ENCODE results near the gene SLC29A1.

SLC29A1 gene

GRCh38 chr6:44256775-44257024, 33.3 kb downstream of the SLC29A1 start:
- DNase-seq = no peak

- DNase-seq = peak; percentile 90
Measured at GRCh38 chr6:44257025-44257752, 33.8 kb downstream of the SLC29A1 start, which contains the start of gene SLC35B2. SLC35B2 (minus strand) TSS chr6:44257528; CDS start chr6:44257410, 118 bp downstream.

DNA sequence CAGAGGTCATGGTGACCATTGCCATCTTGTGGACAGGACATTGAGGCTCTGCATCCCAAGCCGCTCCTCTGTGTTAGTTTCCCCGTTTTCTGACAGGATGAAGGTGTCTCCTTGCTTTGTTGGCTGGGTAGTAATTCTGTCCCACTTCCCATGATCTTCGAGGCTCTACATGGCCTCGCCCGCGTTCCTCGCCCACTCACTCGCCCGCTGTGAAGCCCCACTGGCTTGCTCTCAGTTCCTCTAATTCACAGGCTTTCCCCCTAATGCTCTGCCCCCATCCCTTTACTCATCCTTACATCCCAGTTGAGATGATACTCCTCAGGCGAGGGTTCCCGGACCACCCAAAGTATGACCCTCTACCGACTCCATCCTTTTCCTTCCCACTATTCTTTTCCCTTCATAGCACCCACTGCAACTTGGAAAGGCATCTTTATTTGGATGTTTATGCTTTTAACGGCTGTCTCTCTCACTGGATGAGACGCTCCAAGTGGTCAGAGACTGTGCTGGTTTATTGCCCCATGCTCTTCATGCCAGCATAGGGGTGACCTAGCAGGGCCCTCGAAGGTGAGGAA, 34.4 kb downstream of the SLC29A1 start:
- no peak for DNase-seq

DNA sequence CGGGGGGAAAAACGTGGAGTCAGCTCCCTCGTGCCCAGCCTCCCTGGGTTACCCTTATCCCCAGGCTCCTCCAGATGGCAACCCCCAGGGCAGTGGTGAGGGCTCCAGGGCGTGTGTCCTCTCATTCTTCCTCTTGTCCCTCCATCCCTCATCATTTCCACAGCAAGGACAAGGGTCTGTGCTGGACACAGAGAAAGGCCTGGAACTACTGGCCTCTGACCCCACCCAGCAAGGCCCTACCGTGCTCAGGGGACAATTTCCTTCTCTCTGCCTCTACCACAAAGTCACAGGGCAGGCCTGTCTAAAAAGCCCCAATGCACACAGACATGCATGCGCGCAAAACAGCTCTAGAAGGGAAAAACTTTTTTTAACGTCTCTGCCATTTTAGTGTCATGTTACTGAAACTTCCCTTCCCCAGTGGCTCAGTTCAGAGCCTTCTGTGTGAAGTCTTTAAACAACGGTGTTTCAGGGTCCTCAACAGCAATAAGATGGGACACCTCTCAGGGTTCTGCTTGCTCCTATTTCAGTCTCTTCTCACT, 35.0 kb downstream of the SLC29A1 start:
- no peak for DNase-seq

GRCh38 chr6:44258921-44259320, 35.5 kb downstream of the SLC29A1 start:
- DNase-seq = no peak

GRCh38 chr6:44260011-44260410, 36.6 kb downstream of the SLC29A1 start:
- no peak for DNase-seq

DNA sequence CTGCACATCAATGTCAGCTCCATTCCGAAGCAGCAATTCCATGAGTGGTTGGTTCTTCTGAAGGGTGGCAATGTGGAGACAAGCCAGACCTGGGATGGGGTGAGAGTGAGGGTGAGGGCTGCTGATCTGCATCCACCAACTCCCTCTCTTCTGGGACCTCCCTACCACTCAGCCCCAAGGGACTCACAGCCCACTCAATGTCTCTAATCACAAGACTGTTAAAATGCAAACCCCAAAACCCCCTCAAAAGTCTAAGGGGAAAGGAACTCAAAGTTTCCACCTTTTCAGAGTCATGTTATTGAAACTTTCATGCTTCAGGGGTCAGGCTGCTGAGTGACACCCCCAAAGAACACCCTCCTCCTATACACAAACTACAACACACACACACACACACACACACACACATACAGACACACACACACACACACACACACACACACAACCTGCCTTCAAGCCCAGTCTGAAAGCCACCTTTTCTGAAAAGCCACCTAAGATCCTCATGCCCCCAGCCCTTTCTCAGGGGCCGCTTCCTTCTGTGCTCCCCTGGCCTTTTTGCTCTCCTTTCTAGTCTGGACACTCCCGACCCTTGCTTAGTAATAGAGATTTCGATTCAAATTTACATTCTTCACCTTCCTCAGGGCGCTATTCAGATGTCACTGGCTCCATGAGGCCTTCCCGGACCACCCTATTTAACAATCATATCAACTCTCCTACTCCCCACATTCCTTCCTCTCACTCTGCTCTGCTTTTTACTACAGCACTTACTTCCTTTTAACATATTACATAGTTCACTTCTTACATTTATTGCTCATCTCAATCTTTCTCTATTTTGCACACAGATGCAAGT, 37.3 kb downstream of the SLC29A1 start:
- DNase-seq = no peak

DNA sequence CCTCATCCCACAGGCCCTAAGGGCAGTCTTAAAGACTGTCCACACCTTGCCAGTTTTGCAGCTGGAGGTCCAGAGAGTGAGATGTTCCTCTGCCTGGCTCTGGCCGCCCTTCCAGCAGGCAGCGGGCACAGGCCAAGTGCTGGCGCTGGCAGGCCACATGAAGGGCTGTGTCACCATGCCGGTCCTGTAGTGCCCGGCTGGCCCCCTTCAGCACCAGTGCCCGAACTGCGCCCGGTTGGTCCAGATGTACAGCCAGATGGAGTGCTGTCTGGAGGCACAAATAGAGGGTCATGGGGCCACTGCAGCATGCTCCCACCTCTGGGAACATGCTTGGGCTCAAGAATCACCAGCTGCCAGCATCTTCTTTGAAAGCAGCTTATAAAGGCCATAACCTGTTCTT, 38.2 kb downstream of the SLC29A1 start:
- DNase-seq = no peak

- no peak for DNase-seq
Measured at GRCh38 chr6:44262467-44263353, 39.3 kb downstream of the SLC29A1 start.

GRCh38 chr6:44263354-44264100, 40.1 kb downstream of the SLC29A1 start:
- DNase-seq = no peak

DNA sequence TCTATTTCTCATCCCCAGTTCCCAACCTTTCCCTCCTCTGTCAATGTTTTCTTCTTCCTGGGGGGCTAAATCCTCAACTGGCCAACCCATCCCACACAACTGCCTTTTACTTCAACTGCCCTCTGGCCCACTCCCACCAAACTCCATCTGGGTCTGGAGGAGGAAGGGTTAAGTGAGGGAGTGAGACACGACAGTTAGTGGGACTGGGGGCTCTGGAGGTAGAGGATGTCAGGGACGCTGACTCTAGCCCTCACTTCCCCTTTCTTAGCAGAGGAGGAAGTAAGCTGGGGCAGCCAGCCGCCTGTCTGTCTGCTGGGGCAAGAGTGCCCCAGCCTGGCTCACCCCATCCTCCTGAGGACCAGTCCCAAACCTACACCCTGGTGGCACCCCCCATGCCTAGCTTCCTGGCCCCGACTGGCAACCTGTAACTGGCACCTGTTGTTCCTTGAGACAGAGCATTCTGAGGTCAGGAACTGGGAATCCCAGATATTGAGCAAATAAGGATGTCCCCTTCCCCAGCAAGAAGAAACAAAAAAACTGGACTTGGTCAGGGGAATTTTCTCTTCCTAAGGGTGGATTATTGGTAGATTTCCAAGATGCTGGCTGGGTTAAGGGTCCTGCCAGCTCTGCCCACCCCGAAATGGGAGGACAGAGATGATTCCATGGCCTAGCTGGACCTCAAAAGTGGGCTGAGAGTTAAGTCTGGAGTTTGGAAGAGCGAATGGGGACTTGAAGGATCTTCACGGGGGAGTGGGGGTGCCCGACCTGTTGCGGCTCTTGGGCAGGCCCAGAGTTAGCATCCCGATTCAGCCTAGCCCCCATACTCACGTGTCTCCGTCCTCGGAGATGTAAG, 41.0 kb downstream of the SLC29A1 start:
- peak; percentile 35 for DNase-seq

- DNase-seq = peak; percentile 96
Measured at GRCh38 chr6:44265007-44265721, 41.8 kb downstream of the SLC29A1 start, which contains the start of gene NFKBIE. NFKBIE (minus strand) TSS chr6:44265551; CDS start chr6:44265346, 205 bp downstream.

DNA sequence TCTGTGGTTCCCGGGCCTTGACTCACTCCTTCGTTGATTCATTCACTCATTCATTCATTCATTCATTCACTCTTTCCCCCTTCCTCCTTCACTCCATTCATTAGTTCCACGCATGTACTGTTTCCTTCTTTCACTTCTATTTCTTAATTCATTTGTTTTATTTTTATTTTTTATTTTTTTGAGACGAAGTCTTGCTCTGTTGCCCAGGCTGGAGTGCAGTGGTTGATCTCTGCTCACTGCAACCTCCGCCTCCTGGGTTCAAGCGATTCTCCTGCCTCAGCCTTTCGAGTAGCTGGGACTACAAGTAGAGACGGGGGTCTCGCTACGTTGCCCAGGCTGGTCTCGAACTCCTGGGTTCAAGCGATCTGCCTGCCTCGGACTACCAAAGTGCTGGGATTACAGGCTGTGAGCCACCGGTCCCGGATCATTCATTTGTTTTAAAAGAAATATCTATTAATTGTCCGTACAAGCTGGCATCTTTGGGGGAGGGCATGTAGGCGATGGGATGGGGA, 42.4 kb downstream of the SLC29A1 start:
- no peak for DNase-seq

DNA sequence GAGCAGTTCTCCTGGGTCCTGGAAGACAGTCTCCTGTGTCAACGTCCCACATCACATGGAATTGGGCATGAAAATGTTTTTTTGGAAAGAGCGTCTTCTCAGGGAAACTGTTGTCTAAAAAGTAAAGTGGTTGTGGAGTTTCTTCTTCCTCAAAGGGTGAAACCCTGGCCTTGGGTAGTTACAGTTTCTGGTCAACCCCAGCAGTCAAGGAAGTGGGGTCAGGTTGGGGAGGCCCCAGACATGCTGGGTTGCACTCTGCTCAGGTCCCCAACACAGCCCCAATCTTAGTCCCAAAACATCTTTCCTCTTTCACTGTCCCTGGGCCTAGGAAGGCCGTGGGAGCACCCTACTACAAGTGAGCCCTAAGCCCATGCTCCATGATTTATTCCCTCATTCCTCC, 43.0 kb downstream of the SLC29A1 start:
- DNase-seq = no peak

DNA sequence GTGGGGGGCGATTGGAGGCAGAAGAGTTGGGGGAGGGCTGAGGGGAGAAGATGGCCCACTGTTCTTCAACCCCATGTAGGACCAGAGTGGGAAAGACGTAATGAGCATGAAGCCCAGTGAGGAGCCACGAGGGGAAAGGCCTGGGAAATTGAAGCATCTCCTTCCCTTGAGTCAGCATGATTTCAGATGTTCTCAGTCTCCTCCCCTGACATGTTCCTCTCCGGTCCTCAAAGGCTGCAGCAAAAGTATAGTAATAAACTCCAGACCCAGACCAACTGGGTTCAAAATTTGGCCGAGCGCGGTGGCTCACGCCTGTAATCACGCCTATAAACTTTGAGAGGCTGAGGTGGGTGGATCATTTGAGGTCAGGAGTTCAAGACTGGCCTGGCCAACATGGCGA, 43.9 kb downstream of the SLC29A1 start:
- DNase-seq = no peak

DNA sequence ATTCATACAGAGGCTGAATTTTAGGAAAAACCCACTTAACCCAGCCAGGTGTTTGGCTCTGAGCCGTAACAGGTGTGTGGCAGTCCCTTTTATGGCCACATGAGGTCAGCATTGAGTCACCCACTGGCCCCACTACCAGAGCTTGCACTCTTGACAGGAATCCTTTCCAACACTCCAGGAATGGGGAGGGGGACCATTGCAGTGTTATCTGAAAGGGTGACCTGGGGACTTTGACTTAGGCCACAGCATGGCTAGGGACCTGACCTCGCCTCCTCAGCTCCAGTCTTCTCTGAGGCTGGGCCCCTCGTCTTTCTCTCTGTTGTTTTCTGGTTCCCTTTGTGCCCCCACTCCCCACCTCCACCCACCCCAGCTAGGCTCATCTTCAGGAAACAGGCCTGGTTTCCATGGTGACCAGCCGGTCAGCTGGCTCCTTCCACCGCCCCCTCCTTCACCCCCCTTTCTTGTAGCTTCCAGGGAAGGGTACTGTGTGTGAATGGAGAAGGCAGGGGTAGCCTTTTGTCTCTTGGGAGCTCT, 44.8 kb downstream of the SLC29A1 start:
- DNase-seq = peak; percentile 93

DNA sequence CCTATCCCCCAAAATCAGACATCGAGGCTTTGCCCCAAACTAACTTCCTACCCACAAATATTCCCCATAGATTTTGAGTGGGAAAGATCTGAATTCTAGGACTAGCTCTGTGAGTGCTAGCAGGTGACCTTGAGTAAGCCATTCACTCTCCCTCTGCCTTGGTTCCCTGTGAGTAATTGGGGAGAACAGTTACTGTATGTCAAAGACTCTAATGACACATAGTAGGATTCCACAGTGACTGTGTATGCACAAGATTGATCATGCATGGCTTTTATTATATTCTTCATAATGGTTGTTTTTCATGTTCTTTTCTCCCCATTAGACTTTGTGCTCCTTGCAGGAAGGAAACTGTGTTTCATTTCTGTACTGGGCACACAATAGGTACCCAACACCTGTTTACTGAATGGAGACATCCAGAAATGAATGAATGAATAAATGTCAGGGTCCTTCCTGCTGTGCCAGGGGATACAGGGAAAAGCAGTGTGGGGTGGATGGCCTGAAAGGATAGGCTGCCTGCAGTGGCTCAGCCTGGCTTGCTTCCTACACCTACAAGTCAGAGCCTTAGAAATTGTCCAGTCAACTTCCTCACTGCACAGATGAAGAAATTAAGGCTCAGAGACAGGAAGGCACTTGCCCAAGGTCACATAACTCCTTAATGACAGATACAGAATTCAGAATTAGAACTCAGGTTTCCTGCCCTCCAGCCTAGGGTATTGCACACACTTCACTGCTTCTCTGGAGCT, 46.0 kb downstream of the SLC29A1 start:
- no peak for DNase-seq

DNA sequence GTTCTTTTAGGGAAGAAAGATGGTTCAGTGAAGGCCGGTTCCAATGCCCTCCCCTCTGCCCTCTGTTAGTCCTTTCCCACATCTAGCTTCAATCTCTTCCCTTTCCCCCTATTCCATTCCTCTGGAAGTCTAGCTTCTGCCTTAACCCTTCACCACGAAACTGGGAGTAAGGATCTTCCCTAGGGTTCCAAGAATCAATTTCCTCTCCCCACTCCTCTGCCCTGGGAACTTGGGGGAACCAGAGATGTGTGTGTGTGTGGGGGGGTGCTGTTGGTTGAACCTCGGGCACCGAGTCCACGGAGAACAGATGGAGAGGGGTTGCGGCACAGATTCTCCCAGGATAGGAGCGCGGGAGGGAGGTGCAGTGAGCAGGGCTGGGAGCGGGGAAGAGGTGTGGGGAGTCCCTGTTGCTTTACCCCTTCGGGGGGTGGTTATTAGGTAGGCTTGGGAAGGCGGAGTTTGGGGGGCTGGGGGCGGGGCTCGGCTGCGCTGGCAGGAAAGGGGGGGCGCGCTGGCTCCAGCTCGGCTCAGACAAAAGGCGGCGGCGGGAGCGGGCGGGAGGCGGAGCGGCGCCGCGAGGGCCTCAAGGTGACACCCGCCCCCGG, 46.6 kb downstream of the SLC29A1 start, which contains the start of gene TMEM151B:
Gene TMEM151B (plus strand): TSS at position 530 of the 605 bp plus-strand sequence. CDS start 293 bp downstream, outside the sequence.
- peak; percentile 64 for DNase-seq
